SK-N-SH treated with all-trans-retinoic acid at 6 μM for 48 hours (cell line): ENCODE results near the gene DIAPH3.

Experiments
- BACH2 ChIP-seq: fragments of 250-450 bp; sonication (Bioruptor Pico); IDR thresholded peaks from 2 replicates; pipeline ENCODE4 v1.9.0; 2021; ENCODE audit warnings: mild to moderate bottlenecking, borderline replicate concordance
- ZFP3 ChIP-seq: fragments of 250-450 bp; sonication (Bioruptor Pico); IDR thresholded peaks from 2 replicates; pipeline ENCODE4 v1.5.0; 2020; ENCODE audit warnings: mild to moderate bottlenecking, moderate library complexity

DNA sequence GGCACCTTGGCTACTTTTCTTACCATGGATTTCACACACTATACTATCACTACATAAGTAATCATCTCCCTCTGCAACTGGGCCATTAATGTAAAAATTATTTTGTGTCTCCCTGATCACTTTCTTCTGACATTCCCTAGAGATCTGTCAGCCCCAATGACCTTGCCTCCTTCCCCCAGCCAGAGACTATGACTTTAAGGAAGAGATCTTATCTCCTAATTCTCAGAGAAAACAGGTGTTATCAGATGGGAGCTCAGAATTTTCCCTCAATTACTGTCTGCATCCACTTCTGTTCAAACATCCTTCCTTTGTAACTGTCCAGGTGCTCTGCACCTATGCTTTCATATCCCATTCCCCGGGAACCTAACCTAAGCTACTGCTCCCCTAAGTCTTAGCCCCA is 397.5 kb downstream of the DIAPH3 start:
- no peak for TF ChIP-seq ZFP3 (CRISPR knock-in tag)
- no peak for TF ChIP-seq BACH2
